K562 (cell line): ENCODE data around the gene SUPT7L. TPM values are rescaled to one million over a fixed set of nuclear protein-coding genes. Genes with fewer than 3 reads are reported as not detected.

Experiments
- ARID1B ChIP-seq: fragments of 450-650 bp; IDR thresholded peaks from 2 replicates; pipeline ENCODE4 v1.6.1; 2016; ENCODE audit warnings: antibody characterized with exemption, mild to moderate bottlenecking, inconsistent platforms
- COPS2 ChIP-seq: fragments of 450-650 bp; conservative IDR thresholded peaks from 2 replicates; pipeline ENCODE4 v1.6.1; 2016; ENCODE audit warnings: mild to moderate bottlenecking, moderate library complexity
- EP400 ChIP-seq: fragments of 450-650 bp; IDR thresholded peaks from 2 replicates; pipeline ENCODE4 v1.6.1; 2017; ENCODE audit warnings: antibody characterized with exemption, mild to moderate bottlenecking, moderate library complexity
- EWSR1 ChIP-seq: fragments of 450-650 bp; IDR thresholded peaks from 2 replicates; pipeline ENCODE4 v1.6.1; 2018; ENCODE audit warnings: borderline replicate concordance, mild to moderate bottlenecking, low read depth, moderate library complexity; ENCODE audit not compliant: partially characterized antibody
- GATA2 ChIP-seq: sonication (generic); formaldehyde crosslinking; IDR thresholded peaks from 2 replicates; pipeline ENCODE4 v1.4.0; 2020; ENCODE audit warnings: mild to moderate bottlenecking, missing genetic modification reagents
- HDAC2 ChIP-seq: fragments of 450-650 bp; IDR thresholded peaks from 2 replicates; pipeline ENCODE4 v1.6.1; 2016; ENCODE audit warnings: mild to moderate bottlenecking
- MTA1 ChIP-seq: fragments of 450-650 bp; IDR thresholded peaks from 2 replicates; pipeline ENCODE4 v1.6.1; 2017; ENCODE audit warnings: borderline replicate concordance
- NELFE ChIP-seq: IDR thresholded peaks from 2 replicates; pipeline ENCODE4 v1.6.1; 2011; ENCODE audit warnings: mild to moderate bottlenecking; ENCODE audit not compliant: insufficient read depth, insufficient read length
- NR2C2 ChIP-seq, 2 experiments: fragments of 200-800 bp in 1 of 2; sonication (Bioruptor generic) in 1 of 2; sonication (generic) in 1 of 2; formaldehyde crosslinking in 1 of 2; IDR thresholded peaks; 2 replicates each; pipeline versions ENCODE4 v1.6.1 to v1.8.0; 2016 to 2022; ENCODE audit warnings: mild to moderate bottlenecking in 1 of 2, missing compliant biosample characterization in 1 of 2, missing genetic modification characterization in 1 of 2, missing genetic modification reagents in 1 of 2
- NRF1 ChIP-seq, 2 experiments: fragments of 450-650 bp; IDR thresholded peaks in 1 of 2; conservative IDR thresholded peaks in 1 of 2; 2 replicates each; pipeline ENCODE4 v1.6.1; 2014; ENCODE audit warnings: mild to moderate bottlenecking in 2 of 2
- OTX1 ChIP-seq: fragments of 450-650 bp; formaldehyde crosslinking; IDR thresholded peaks from 2 replicates; pipeline ENCODE4 v1.4.0; 2022; ENCODE audit warnings: mild to moderate bottlenecking
- POLR2A ChIP-seq: fragments of 450-650 bp; conservative IDR thresholded peaks from 2 replicates; pipeline ENCODE4 v1.6.1; 2016
- RUNX1 ChIP-seq: sonication (generic); IDR thresholded peaks from 2 replicates; pipeline ENCODE4 v1.6.1; 2016; ENCODE audit warnings: antibody characterized with exemption, low read depth
- TBP ChIP-seq: optimal IDR thresholded peaks from 2 replicates; pipeline ENCODE3; 2011; ENCODE audit warnings: low read depth, low read length, improper control_type of control experiment
- ZFP1 ChIP-seq: fragments of 450-650 bp; formaldehyde crosslinking; IDR thresholded peaks from 2 replicates; pipeline ENCODE4 v1.4.0; 2020; ENCODE audit warnings: mild to moderate bottlenecking, mixed read lengths
- ZNF584 ChIP-seq: fragments of 200-800 bp; sonication (Bioruptor generic); IDR thresholded peaks from 2 replicates; pipeline ENCODE4 v1.6.1; 2016; ENCODE audit warnings: low read depth, mild to moderate bottlenecking, missing genetic modification characterization, missing compliant biosample characterization
- polyA plus RNA-seq, 8 experiments: library from polyadenylated mRNA; depleted of rRNA in 4 of 8; stranded (reverse) in 5 of 8; unstranded in 3 of 8; fragments of >200 nt; fragmentation: Nextera tagmentation in 2 of 8; fragmentation: Illumina TruSeq in 1 of 8; extraction: Ambion mirVana in 2 of 8; extraction: Trizol in 1 of 8; gene quantifications; 2 replicates each; pipeline versions ENCODE4 v1.2.1 to v1.2.3, GENCODE V29; 2011 to 2014; ENCODE audit warnings: inconsistent platforms in 1 of 8, missing spikeins in 1 of 8
- total RNA-seq, 7 experiments: library from RNA; depleted of rRNA in 6 of 7; stranded (reverse); fragments of >200 nt in 6 of 7; fragmentation: Illumina TruSeq in 2 of 7; extraction: Trizol in 2 of 7; gene quantifications; 2 replicates each; pipeline versions ENCODE4 v1.2.1 to v1.2.3, GENCODE V29; 2011 to 2021; ENCODE audit warnings: low replicate concordance in 1 of 7
- TF ChIP-seq, protein P1 (sequence below): fragments of 450-650 bp; IDR thresholded peaks from 2 replicates; pipeline ENCODE4 v1.6.1; 2016; ENCODE audit warnings: low read depth, mild to moderate bottlenecking, moderate library complexity
- TF ChIP-seq, protein P2 (sequence below): fragments of 250-450 bp; sonication (Bioruptor Pico); IDR thresholded peaks from 2 replicates; pipeline ENCODE4 v1.5.0; 2020; ENCODE audit warnings: mild to moderate bottlenecking
- TF ChIP-seq, protein P3 (sequence below): sonication (generic); formaldehyde crosslinking; IDR thresholded peaks from 2 replicates; pipeline ENCODE4 v1.8.1; 2023; ENCODE audit warnings: mild to moderate bottlenecking, missing genetic modification reagents
- TF ChIP-seq, protein P4 (sequence below): fragments of 450-650 bp; IDR thresholded peaks from 2 replicates; pipeline ENCODE4 v1.6.1; 2016; ENCODE audit warnings: borderline replicate concordance

The SUPT7L gene
- total and polyA plus RNA-seq, 9 of the 15 experiments (the other 6 are each of a cell fraction or from before 2014, with no cell fraction given), result 22.0 to 72.8 (median 40.2) TPM

DNA sequence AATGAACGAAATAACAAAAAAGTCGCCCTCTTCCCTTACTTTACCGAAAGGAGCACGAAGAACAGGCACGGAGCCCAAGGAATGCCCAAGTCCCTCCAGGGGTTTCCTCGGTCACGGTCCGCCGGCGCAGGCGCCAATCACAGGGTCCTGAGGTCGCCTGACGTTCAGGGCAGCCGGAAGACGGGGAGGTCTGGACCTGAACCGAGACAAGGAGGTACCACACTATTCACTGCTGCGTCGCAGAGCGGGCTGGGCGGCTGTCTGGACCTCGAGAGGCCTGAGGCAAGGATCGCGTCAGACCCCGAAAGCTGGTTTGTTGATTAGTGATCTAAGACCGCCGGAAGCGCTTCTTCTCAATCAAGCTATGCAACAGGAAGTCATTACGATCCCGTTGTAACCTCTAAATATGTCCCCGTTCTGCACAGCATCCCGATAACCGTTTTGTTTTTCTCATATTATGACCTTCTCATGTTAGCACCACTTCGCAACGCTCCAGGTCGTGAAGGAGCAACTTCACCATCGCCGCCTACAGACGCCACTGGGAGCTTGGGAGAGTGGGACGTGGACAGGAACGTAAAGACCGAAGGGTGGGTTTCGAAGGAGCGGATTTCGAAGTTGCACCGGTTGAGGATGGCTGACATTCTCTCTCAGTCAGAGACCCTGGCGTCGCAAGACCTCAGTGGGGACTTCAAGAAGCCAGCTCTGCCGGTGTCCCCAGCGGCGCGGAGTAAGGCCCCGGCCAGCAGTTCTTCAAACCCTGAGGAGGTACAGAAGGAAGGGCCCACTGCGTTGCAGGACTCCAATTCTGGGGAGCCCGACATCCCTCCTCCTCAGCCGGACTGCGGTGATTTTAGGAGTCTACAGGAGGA is at the start of gene SUPT7L, which contains the start of gene SLC4A1AP (continued):
- TF ChIP-seq, protein P1, sequence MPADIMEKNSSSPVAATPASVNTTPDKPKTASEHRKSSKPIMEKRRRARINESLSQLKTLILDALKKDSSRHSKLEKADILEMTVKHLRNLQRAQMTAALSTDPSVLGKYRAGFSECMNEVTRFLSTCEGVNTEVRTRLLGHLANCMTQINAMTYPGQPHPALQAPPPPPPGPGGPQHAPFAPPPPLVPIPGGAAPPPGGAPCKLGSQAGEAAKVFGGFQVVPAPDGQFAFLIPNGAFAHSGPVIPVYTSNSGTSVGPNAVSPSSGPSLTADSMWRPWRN, result peak; percentile 54; the same call in 1 of the 2 replicates
- TF ChIP-seq, protein P2, sequence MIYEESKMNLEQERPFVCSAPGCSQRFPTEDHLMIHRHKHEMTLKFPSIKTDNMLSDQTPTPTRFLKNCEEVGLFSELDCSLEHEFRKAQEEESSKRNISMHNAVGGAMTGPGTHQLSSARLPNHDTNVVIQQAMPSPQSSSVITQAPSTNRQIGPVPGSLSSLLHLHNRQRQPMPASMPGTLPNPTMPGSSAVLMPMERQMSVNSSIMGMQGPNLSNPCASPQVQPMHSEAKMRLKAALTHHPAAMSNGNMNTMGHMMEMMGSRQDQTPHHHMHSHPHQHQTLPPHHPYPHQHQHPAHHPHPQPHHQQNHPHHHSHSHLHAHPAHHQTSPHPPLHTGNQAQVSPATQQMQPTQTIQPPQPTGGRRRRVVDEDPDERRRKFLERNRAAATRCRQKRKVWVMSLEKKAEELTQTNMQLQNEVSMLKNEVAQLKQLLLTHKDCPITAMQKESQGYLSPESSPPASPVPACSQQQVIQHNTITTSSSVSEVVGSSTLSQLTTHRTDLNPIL, result no peak
- TF ChIP-seq EP400 (peak; percentile 96), OTX1 (CRISPR knock-in tag) (no peak; the same call in 1 of the 2 replicates), ZFP1 (CRISPR knock-in tag) (no peak), EWSR1 (no peak), RUNX1 (0 out of 2 replicates have a peak, but pooled peaks have one; percentile 19), TBP (peak; percentile 91), GATA2 (CRISPR knock-in tag) (peak; percentile 22; the same call in 1 of the 2 replicates), POLR2A (peak; percentile 88), MTA1 (peak; percentile 85; the same call in 1 of the 2 replicates), COPS2 (no peak), HDAC2 (peak; percentile 98), NR2C2 (CRISPR knock-in tag; IDR thresholded peaks at IDR 0.05) (peak; percentile 94), NR2C2 (tag; IDR thresholded peaks at IDR 0.05) (peak; percentile 99), NRF1 (conservative IDR thresholded peaks at IDR 0.05 in 1 of 2, IDR thresholded peaks at IDR 0.05 in 1 of 2) (peak; percentile 88 to 90), ARID1B (peak; percentile 57; the same call in 1 of the 2 replicates), NELFE (no peak), ZNF584 (CRISPR knock-in tag) (no peak)
- TF ChIP-seq, protein P3, sequence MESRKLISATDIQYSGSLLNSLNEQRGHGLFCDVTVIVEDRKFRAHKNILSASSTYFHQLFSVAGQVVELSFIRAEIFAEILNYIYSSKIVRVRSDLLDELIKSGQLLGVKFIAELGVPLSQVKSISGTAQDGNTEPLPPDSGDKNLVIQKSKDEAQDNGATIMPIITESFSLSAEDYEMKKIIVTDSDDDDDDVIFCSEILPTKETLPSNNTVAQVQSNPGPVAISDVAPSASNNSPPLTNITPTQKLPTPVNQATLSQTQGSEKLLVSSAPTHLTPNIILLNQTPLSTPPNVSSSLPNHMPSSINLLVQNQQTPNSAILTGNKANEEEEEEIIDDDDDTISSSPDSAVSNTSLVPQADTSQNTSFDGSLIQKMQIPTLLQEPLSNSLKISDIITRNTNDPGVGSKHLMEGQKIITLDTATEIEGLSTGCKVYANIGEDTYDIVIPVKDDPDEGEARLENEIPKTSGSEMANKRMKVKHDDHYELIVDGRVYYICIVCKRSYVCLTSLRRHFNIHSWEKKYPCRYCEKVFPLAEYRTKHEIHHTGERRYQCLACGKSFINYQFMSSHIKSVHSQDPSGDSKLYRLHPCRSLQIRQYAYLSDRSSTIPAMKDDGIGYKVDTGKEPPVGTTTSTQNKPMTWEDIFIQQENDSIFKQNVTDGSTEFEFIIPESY, result peak; percentile 33; the same call in 1 of the 2 replicates
- TF ChIP-seq, protein P4, sequence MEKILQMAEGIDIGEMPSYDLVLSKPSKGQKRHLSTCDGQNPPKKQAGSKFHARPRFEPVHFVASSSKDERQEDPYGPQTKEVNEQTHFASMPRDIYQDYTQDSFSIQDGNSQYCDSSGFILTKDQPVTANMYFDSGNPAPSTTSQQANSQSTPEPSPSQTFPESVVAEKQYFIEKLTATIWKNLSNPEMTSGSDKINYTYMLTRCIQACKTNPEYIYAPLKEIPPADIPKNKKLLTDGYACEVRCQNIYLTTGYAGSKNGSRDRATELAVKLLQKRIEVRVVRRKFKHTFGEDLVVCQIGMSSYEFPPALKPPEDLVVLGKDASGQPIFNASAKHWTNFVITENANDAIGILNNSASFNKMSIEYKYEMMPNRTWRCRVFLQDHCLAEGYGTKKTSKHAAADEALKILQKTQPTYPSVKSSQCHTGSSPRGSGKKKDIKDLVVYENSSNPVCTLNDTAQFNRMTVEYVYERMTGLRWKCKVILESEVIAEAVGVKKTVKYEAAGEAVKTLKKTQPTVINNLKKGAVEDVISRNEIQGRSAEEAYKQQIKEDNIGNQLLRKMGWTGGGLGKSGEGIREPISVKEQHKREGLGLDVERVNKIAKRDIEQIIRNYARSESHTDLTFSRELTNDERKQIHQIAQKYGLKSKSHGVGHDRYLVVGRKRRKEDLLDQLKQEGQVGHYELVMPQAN, result peak; percentile 85
